VCaP (cell line): ENCODE data around the gene ZNF93.
"Not testable (repeated sequence)": the region's sequence is repeated elsewhere in the genome, so short reads cannot be mapped to it uniquely, and the experiment has no call there.

Experiments used
- H3K27ac ChIP-seq: fragments of 450-650 bp; 2 replicates; pipeline ENCODE4 v1.5.1; 2017
- CTCF ChIP-seq: fragments of 450-650 bp; conservative IDR thresholded peaks from 2 replicates; pipeline ENCODE4 v1.5.1; 2017; ENCODE audit warnings: mild to moderate bottlenecking, moderate library complexity

The ZNF93 gene

GRCh38 chr19:19948800-19949199 lies 48.1 kb downstream of the ZNF93 start:
- H3K27ac ChIP-seq, result no peak overlapping the region
- TF ChIP-seq CTCF, result no peak

GRCh38 chr19:19955208-19955607 lies 54.5 kb downstream of the ZNF93 start:
- TF ChIP-seq CTCF, result no peak
- H3K27ac ChIP-seq, result no peak overlapping the region

GRCh38 chr19:19956434-19957075 lies 55.8 kb downstream of the ZNF93 start:
- TF ChIP-seq CTCF, result no peak
- no peak overlapping the region for H3K27ac ChIP-seq

- H3K27ac ChIP-seq, result not testable (repeated sequence)
Observed at GRCh38 chr19:19957766-19958165, 57.0 kb downstream of the ZNF93 start.

- not testable (repeated sequence) for H3K27ac ChIP-seq
- TF ChIP-seq CTCF, result peak; percentile 78
Observed at GRCh38 chr19:19959151-19959799, 58.5 kb downstream of the ZNF93 start.

GRCh38 chr19:19964416-19964815 lies 63.7 kb downstream of the ZNF93 start:
- no peak overlapping the region for H3K27ac ChIP-seq
- TF ChIP-seq CTCF, result no peak

GRCh38 chr19:19966126-19966525 lies 65.4 kb downstream of the ZNF93 start:
- H3K27ac ChIP-seq, result not testable (repeated sequence)

GRCh38 chr19:19966862-19967261 lies 66.1 kb downstream of the ZNF93 start:
- no peak for TF ChIP-seq CTCF
- no peak overlapping the region for H3K27ac ChIP-seq
